Stimulated activated CD4-positive, alpha-beta T cell treated with anti-CD3 and anti-CD28 coated beads, TNF-alpha, amount 100 ng/mL, for 48 hours (primary cell): Measurements from ENCODE around the gene TMEM125.

ENCODE experiments used
- DNase-seq, 3 donors: peaks; one replicate each; pipeline ENCODE4 v3.0.0-alpha.2; 2020; ENCODE audit warnings: low read depth in 3 of 3

Gene TMEM125

DNA sequence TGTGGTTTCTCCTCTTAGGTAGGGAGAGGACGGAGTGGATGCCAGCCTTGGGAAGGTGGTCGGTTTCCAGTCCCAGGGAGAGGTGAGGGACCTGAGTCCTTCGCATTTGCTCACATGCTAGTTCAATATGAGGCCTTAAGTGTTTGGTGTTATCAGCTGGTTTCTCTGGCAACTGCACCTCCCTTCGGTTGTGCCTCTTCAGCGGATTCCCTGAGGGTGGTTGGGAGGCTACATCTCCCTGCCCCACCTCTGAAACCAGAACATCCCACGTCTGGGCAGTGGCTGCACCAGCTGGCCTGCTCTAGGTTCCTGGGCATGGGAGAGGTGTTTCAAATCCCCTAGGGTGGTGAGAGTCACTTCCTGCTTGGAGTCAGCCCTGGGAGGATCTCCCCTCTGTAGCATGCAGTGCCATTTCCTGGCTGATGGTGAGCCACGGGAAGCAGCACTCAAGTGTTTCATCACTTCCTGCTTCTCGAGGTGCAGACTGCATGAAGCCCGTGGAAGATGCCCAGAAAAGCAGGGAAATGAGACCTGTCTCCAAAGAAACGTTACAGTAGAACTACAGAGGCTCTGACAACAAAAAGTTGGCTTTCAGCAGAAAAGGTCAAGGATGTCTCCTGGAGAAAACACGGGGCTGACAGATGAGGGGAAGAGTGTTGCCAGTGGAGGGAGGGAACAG lies 4.5 kb downstream of the TMEM125 start:
- DNase-seq: peak; percentile 7 to 20 (median 15)

DNA sequence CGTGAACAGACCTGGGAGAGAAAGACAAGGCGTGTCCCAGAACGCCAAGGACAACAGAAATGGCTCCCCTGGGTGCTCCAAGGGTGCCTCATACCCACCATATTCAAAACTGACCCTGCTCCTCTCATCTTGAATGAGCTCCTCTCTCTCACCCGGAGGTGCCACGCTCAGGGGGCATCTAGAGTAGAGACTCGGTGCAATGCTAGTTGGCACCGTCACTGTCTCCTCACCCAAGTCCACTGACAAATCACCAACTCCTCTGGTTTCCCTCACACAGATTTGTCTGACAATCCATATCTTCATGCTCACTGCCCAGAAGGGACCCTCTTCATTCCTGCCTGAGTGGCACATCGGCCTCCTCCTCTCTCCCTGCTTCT lies 5.0 kb downstream of the TMEM125 start:
- no peak for DNase-seq

DNA sequence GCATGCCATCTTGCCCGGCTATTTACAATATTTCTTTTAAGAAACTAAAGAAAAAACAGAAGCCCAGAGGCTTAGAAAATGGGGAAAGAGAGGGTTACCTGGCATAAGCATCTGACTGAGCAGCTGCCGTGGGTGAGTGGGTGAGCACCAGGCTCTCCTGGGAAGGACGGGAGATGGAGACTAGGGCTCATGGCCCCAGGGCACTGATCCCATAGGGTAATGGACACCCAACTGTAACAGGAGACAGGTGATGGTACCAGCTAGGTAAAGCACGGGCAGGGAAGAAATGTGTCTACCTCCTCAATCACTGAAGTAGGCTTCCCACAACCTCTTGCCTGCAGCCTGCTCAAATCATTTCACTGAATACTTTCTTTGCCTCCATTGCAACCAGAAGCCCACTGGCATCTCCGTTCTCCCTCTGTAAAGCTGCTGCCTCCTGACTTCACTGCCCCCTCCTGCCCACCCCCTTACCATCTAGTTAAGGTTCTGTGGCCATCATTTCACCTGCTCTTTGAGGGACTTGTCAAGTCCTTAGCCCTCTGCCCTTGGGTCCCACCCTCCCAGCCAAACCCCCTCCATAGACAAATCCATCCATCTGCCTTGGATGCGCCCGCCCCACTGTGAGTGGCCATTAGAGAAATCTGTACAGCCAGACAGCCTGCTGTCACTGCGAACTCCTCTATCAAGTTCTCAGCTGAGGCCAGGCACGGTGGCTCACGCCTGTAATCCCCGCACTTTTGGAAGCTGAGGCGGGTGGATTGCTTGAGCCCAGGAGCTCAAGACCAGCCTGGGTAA lies 6.2 kb downstream of the TMEM125 start:
- DNase-seq: no peak

DNA sequence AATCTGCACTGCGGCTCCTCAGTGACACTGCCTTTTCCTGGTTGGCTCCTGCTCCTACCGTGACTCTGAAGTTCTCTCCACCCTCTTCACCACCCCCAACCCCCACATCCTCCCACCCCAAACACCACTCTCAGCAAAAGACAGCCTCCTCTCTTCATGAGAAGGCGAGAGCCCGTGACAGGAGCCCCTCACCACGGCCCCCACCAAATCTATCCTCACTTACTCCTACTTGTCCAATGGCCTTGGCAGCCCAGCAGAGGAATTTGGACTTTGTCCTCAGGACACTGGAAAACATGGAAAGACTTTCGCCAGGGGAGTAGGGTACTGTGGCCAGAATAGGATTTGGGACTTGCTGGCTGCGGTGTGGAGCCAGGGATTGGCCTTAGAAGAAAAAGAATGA lies 6.9 kb downstream of the TMEM125 start:
- no peak for DNase-seq

GRCh38 chr1:43277116-43277876 lies 7.5 kb downstream of the TMEM125 start:
- DNase-seq: no peak

- DNase-seq: no peak
Measured at GRCh38 chr1:43279161-43279560, 9.4 kb downstream of the TMEM125 start.

DNA sequence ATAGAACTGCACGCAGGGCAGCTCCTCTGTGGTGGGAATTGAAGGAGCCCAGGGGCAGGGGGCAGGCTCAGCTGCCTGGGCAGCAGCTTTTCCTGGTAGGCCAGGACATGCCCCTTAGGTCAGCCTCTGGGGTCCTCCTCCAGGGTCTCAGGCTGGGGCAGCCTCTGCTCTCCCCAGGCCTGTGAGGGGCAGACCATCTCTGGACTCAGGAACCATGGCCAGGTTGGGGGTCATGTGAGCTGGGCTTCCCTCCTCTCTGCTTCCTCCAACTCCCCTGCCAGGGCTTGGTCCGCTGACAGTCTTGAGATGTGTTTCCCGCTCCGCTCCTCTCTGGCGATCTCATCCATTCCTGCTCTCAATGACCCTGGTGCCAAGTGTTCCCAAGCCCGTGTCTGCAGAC lies 9.9 kb downstream of the TMEM125 start:
- DNase-seq: no peak

DNA sequence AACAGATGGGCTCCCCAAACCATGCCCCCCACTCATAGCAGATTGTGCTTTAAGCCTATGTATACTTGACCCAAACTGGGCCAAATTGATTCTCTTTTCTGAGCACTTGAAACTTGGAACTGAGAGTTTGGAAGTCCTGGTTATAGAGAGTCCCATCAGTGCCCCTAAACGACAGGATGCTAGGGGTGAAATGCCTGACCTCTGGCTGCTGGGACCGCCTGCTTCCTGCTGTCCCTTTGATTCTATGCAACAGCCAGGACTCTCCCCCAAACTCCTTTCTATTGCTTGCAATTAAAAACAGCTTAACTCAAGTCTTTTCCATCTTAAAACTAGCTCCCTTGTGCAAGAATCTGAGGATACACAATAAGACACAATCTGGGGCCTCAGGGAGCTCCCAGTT lies 10.9 kb downstream of the TMEM125 start:
- no peak for DNase-seq

DNA sequence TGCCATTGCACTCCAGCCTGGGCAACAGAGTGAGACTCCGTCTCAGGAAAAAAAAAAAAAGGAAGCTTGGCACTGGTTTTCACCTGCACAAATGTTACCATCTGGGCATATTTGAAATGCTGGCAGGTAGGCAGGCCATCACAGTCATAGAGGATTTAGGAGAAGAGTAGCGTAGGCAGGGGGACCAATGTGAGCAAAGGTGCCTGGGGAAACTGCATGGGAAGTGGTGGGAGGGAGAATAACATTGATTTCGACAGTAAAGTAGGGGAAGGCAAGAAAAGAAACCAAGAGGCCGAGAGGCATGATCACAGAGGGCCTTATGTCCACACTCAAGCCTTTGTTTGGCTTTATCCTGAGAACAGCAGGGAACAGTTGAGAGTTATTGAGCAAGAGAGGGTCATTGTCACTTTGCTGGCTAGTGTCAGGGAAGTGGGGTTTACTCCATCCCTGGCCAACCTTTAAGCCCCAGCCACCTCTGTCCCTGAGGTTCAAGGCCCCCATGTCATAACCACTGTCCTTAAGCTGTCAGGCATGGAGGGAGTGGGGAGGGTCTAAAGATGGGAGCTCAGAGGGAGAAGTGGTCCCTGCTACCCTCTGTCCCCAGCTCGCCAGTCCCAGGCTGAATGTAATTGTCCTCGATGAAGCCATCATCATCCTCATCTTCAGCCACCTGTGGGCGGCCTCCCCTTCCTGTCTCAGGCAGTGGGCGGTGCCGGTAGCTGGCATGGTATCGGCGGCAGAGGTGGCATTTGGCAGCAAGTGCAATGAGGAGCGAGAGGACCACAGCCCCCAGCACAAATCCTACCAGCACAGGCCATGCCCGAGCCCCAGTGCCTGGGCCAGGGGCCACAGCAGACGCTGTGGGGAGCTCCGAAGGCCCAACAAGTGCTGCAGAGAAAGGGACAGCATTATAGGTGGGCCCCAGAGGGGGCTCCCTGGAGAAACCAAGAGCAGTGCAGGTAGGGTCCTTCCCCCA lies 12.7 kb downstream of the TMEM125 start:
- no peak for DNase-seq

- DNase-seq: no peak
Measured at GRCh38 chr1:43284065-43284464, 14.3 kb downstream of the TMEM125 start.

DNA sequence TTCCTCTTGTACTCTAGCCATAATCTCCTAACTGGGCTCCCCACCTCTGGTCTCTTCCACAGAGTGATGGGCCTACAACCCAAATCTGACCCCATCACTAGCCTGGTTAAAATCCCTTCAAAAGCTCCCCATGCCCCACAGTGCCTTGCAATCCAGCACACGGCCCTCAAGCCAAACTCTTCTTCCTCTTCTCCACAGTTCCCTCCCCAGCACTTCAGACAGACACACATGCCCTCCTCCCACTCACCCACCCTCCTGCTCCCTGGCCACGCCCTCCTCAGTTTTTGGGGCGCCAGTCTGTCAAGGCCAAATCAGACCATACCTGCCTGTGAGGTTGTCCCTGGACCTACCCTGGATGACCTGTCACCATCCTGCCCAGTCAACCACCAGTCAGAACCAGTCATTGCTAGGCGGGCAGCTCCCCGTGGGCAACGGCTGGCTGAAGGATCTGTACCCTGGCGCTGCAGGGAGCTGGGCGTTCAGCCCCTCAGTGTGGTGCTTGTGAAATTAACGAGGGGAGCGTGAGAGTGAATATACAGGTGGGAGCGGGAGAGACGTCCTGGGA lies 14.8 kb downstream of the TMEM125 start:
- DNase-seq: no peak

- DNase-seq: no peak
Measured at GRCh38 chr1:43285269-43285990, 15.6 kb downstream of the TMEM125 start, which contains the start of gene C1orf210. C1orf210 (minus strand) TSS chr1:43285581; CDS start chr1:43283270, 2,311 bp downstream.

DNA sequence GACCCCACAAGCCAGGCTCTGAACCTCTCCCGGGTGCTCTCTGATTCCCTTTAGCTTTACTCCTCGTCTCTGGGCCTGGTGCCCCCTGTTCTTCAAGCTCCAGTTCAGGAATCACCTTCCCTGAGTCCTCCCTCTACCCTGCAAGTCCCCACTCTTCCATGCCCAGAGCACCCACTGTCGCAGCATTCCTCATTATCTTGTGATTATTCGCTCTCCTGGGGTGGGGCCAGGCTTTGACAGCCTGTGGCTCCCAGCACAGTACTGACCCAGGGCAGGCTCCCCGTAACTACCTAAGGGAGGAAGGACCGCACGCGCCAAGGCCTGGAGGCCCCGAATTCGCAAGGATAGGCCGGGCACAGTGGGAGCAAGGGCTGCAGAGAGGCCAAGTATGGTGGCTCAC lies 16.3 kb downstream of the TMEM125 start:
- no peak for DNase-seq

GRCh38 chr1:43286533-43286932 lies 16.8 kb downstream of the TMEM125 start:
- no peak for DNase-seq

- no peak for DNase-seq
Measured at GRCh38 chr1:43288058-43288784, 18.4 kb downstream of the TMEM125 start.

GRCh38 chr1:43288785-43289706 lies 19.3 kb downstream of the TMEM125 start:
- no peak for DNase-seq

DNA sequence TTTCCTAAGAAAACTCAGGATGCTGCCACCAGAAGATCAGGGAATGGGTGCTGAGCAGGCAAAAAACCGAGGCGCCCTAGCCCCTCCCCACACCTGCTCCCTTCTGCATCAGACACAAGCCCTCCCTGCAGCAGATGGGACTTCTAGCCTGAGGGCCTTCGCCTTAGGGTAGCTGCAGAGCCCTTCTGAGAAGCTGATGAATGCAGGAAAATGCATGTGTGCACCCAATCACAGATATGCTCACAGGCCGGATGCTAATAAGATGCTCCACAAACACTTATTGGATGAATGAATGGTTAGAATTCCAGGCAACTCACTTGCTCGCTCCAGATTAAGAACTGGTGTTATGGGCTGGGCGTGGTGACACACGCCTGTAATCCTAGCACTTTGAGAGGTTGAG lies 22.4 kb downstream of the TMEM125 start:
- no peak for DNase-seq

DNA sequence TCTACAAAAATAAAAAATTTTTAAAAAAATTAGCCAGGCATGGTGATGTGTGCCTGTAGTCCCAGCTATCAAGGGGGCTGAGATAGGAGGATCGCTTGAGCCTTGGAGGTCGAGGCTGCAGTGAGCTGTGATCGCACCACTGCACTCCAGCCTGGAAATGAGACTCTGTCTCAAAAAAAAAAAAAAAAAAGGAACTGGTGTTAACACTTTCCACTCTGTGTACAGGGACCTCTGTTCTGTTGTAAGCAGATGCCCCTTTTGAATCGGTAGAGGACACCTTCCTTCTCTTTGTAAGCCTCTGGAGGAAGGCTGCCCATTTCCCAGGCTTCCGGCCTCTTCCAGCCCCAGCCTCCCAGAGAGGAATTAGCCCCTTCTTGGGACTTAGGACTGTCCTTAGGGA lies 22.9 kb downstream of the TMEM125 start:
- DNase-seq: no peak

DNA sequence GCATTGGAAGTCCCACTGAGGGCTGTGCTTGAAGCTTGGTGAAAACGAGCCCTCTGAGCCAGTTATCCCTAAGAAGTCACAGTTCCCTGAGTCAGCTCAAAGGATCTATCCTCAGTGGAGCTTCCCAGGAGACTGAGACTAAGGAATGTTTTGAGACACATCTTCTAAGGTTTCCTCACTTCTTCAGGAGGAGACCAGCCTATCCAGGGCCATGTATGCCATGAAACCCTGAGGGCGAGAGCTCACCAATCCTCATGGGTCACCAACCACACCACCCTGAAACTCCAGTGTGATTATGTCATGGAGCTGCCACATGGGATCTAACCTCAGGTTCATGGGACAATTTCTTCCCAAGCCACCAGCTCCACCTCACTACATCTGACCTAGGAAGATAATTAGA lies 23.4 kb downstream of the TMEM125 start:
- DNase-seq: no peak
